Measurements from ENCODE around the gene PXN.
A peak's percentile ranks its signal among the peaks of the same experiment; 100 is the strongest.
"Not testable (repeated sequence)": the region's sequence is repeated elsewhere in the genome, so short reads cannot be mapped to it uniquely, and the experiment has no call there.

The PXN gene

GRCh38 chr12:120242275-120242799 lies 23.2 kb downstream of the PXN start:
- no peak for DNase-seq (ENCODE audit: low read depth in 2 of 2)

GRCh38 chr12:120241561-120242274 lies 23.8 kb downstream of the PXN start:
- DNase-seq (ENCODE audit: low read depth in 2 of 2) = no peak

DNA sequence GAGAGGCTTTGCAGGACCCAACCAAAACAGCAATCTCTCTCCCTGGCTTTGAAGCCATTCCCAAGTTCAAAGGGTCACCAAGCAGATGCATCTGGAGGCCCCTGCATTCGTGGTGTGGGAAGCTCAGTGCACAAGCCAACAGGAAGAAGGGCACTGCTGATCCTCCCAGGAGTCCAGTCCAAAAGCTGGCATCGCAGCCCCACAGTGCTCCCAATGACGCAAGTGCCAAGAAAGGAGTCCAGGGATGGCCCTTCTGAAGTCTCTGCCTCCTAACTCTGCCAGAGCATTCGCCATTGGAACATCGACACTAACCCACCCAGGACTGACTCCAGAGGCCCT lies 25.1 kb downstream of the PXN start:
- DNase-seq (ENCODE audit: low read depth in 2 of 2) = no peak

- DNase-seq (ENCODE audit: low read depth in 2 of 2) = no peak
Measured at GRCh38 chr12:120239776-120240494, 25.6 kb downstream of the PXN start.

DNA sequence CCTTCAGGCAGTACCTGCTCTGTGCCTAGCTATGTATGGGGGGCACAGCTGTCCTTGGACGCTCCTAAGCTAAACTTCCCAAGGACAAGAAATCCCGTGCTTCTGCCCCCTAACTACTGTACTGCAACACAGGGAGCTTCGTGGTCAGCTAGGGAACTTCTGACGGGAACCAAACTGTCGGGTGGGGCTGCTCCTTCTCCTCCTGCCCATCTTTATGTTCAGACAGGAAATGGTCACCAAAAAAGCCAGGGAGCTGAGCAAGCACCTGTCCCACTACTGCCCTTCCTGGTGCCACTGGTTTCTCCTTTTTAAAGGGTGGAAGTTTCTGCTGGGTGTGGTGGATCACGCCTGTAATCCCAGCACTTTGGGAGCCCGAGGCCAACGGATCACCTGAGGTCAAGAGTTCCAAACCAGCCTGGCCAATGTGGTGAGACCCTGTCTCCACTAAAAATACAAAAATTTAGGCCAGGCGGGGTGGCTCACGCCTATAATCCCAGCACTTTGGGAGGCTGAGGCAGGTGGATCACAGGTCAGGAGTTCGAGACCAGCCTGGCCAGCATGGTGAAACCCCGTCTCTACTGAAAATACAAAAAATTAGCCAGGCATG lies 26.6 kb downstream of the PXN start:
- no peak for DNase-seq (ENCODE audit: low read depth in 2 of 2)

GRCh38 chr12:120238217-120238616 lies 27.3 kb downstream of the PXN start:
- DNase-seq (ENCODE audit: low read depth in 2 of 2) = no peak

- no peak for DNase-seq (ENCODE audit: low read depth in 2 of 2)
Measured at GRCh38 chr12:120237360-120238171, 28.0 kb downstream of the PXN start.

DNA sequence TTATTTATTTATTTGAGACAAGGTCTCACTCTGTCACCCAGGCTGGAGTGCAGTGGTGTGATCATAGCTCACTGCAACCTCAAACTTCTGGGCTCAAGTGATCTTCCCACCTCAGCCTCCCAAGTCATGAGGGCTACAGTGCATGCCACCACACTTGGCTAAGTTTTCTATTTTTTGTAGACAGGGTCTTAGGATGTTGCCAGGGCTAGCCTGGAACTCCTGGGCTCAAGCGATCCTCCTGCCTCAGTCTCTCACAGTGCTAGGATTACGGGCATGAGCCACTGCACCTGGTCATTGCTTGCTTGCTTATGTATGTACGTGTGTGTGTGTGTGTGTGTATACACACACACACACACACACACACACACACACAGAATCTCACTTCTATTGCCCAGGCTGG lies 28.7 kb downstream of the PXN start:
- not testable (repeated sequence) for DNase-seq (ENCODE audit: low read depth in 2 of 2)

DNA sequence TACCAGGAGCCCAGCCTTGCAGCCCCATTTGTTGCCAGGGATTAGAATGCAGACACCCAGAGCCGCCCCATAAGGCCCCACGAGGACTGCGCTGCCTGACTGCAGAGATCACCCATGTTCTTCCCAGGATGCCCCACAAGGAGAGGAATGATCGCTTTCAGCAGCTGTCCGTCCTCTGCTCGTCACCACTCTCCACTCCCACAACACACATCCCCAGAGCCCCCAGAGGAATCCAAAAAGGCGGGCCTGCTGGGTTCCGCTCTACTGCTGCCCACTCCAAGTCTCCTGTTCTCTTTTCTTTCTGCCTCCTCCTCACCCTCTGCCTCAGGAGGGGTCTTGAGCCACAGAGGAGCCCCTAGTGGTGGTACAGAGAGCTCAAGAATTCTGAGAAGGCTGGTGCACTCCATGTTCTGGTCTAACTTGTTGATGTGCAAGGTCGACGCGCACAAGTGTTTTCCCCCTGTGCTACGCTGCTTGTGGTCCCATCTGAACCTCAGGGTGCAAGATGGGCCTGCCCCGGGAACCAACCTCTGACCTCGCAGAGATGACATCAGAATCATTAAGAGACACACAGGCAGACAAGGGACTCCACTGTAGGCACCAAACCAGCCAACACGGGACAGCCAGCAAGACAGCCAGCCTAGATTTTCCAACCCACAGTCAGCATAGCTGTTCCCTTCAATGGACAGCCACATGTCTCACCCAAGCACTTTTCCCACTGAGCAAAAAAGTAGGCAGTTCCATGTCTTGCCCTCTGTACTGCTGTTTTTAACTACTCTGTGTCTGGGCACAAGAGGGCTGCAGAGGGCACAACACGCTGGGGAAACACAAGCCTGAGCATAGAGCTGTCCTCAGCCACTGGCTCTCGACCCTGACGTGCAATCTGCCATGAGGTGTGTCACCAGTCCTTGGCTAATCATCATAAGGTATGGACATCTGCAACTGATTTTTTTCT lies 29.9 kb downstream of the PXN start:
- DNase-seq (ENCODE audit: low read depth in 2 of 2) = no peak

DNA sequence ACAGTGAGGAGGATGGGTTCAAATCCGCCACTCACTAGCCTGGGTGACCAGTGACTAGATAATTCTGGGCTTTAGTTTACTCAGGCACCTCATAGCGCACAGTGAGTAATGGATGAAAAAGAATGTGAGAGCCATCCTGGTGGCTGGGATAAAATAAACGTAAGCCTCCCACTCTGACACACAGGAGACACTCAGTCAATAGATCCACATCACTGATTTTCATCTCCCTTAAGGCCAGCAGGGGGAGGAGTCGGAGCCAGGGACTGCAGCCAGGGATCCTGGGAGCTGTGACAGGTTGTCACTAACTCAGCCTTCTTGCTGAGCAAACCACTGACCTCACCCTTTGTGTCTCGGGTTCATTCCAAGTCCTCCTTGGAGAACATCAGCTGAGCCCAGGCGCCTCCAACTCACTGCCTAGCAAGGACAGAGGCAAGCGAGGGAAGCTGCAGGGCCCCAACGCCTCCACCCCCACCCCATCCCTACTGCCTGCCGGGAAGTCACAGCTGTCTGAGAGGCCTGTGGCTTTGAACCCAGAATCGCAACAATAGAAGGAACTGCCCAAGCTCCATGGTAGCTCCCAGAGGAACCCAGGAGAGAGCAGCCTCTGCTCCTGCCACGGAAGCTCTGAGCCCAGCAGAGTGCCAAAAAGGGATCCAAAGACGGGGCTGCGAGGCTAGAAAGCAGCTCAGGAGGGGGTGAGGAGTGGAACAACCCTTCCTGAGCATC lies 30.7 kb downstream of the PXN start:
- no peak for DNase-seq (ENCODE audit: low read depth in 2 of 2)

GRCh38 chr12:120231316-120232011 lies 34.1 kb downstream of the PXN start:
- DNase-seq (ENCODE audit: low read depth in 2 of 2) = peak; percentile 45 to 48

DNA sequence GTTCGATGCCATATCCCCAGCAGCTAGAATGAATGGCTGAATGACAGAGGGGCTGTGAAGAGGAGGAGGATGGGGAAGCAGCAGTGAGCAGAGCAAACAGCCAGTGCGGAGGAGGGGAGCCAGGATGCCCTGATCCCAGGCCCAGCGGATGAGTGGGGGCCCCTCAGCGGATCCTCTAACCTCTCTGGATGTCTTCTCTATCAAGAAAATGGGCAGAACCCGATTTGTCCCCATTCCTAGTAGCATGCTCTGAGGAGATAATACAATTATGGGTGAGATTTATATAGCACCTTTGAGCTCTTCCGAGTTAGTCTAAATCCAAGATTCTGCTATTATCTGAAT lies 34.6 kb downstream of the PXN start:
- no peak for DNase-seq (ENCODE audit: low read depth in 2 of 2)

- DNase-seq (ENCODE audit: low read depth in 2 of 2) = no peak
Measured at GRCh38 chr12:120230326-120230973, 35.1 kb downstream of the PXN start.

- DNase-seq (ENCODE audit: low read depth in 2 of 2) = no peak
Measured at GRCh38 chr12:120229487-120230325, 35.8 kb downstream of the PXN start.

DNA sequence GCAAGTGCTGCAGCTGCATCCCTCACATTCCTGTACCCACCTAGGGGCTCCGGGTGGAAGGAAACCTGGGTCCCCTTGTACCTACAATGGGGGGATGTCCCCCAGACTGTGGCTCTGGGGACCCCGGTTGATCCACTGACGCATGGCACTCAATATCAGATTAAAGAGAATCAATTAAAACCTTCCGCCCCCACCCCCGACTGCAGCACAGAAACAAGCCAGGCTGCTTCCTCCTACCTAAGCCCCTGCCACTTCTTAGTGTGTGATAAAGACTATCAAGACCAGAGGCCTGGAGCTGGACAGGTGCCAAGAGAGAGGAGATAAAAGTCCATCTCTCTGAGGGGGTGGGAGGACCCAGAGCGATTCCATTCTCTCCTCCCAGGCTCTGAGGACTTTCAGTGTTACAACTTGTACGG lies 36.5 kb downstream of the PXN start:
- DNase-seq (ENCODE audit: low read depth in 2 of 2) = no peak

DNA sequence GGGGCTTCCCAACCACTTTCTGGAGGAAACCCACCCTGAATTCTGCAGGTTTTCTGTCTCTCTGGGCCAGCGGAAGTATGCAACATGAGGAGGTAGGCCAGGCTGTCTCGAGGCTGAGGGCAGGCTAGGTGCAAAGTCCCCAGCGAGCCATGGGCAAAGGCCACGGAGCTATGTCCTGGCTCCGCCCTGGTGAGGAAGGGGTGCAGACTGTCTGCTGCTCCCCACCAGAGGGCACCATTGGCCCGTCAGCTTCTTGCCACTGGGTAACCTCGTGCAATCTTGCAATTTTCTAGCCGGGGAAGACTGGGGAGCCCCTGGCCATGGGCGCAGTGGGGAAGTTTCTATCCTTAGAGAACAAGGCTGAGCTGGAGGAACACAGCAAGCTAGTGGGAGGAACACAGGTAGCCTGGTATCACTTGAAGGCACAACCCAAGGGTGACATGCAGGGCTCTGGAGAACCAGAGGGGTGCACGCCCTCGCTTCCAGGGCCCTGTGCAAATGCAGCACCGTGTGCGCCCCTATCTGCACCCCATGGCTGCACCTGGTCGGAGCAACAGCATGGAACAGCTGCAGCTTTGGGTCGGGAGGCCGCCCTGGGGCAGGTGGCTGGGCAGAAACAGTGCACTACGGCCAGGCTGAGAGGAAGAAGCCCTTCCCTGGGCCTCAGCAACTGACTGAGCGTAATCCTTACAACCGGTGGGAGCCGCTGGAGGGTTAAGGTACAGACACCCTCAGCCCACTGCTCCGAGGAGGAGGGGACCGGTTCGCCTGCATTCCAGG lies 37.0 kb downstream of the PXN start:
- peak; percentile 71 to 79 for DNase-seq (ENCODE audit: low read depth in 2 of 2)

GRCh38 chr12:120228041-120228290 lies 37.6 kb downstream of the PXN start:
- DNase-seq (ENCODE audit: low read depth in 2 of 2) = no peak

Data from stimulated activated CD8-positive, alpha-beta memory T cell treated with anti-CD3 and anti-CD28 coated beads, Interleukin-2, amount 100 ng/mL, for 1 hour (primary cell).